ENCODE measurements around the gene NOP53.

GRCh38 chr19:47801270-47801669, 55.9 kb downstream of the NOP53 start:
- TF ChIP-seq, protein P1, sequence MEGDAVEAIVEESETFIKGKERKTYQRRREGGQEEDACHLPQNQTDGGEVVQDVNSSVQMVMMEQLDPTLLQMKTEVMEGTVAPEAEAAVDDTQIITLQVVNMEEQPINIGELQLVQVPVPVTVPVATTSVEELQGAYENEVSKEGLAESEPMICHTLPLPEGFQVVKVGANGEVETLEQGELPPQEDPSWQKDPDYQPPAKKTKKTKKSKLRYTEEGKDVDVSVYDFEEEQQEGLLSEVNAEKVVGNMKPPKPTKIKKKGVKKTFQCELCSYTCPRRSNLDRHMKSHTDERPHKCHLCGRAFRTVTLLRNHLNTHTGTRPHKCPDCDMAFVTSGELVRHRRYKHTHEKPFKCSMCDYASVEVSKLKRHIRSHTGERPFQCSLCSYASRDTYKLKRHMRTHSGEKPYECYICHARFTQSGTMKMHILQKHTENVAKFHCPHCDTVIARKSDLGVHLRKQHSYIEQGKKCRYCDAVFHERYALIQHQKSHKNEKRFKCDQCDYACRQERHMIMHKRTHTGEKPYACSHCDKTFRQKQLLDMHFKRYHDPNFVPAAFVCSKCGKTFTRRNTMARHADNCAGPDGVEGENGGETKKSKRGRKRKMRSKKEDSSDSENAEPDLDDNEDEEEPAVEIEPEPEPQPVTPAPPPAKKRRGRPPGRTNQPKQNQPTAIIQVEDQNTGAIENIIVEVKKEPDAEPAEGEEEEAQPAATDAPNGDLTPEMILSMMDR (tag by site-specific recombination; IDR thresholded peaks at IDR 0.05): no peak
- TF ChIP-seq ZNF239 (tag by site-specific recombination; IDR thresholded peaks at IDR 0.05) (no peak), MEIS1 (CRISPR knock-in tag; IDR thresholded peaks at IDR 0.05; ENCODE audit: borderline replicate concordance) (no peak), ZSCAN5A (tag by site-specific recombination; IDR thresholded peaks at IDR 0.05) (no peak)
- TF ChIP-seq, protein P2, sequence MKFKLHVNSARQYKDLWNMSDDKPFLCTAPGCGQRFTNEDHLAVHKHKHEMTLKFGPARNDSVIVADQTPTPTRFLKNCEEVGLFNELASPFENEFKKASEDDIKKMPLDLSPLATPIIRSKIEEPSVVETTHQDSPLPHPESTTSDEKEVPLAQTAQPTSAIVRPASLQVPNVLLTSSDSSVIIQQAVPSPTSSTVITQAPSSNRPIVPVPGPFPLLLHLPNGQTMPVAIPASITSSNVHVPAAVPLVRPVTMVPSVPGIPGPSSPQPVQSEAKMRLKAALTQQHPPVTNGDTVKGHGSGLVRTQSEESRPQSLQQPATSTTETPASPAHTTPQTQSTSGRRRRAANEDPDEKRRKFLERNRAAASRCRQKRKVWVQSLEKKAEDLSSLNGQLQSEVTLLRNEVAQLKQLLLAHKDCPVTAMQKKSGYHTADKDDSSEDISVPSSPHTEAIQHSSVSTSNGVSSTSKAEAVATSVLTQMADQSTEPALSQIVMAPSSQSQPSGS (tag by site-specific recombination; IDR thresholded peaks at IDR 0.05; ENCODE audit: low read depth): no peak
